Measurements from ENCODE around the gene SFT2D3. TPM values are rescaled to one million over a fixed set of nuclear protein-coding genes. Genes with fewer than 3 reads are reported as not detected.
A peak's percentile ranks its signal among the peaks of the same experiment; 100 is the strongest.

Gene SFT2D3
- total RNA-seq, 1 donor from 2014 or later: 7.4 TPM

GRCh38 chr2:127700527-127701192 is 637 bp upstream of the SFT2D3 start:
- DNase-seq (peak; percentile 93), ATAC-seq (peak; percentile 42 to 78)
- peaks cover 41% of the 10 kb centered on the region for H3K4me1 ChIP-seq
- H3K9me3 ChIP-seq: no peaks in the 10 kb centered on the region
- H3K36me3 ChIP-seq: peaks cover 5% of the 10 kb centered on the region
- H3K4me3 ChIP-seq: peak overlapping the region; percentile 70
- intact Hi-C loops (cut with DNase I): no loop called here
- no peaks in the 10 kb centered on the region for H3K27me3 ChIP-seq (ENCODE audit: low read depth)
- TF ChIP-seq CTCF (IDR thresholded peaks at IDR 0.05): no peak
- peak overlapping the region; percentile 98 for H3K27ac ChIP-seq

GRCh38 chr2:127701651-127702394 is 526 bp downstream of the SFT2D3 start:
- H3K27ac ChIP-seq: peak overlapping the region; percentile 98
- peak overlapping the region; percentile 70 for H3K4me3 ChIP-seq
- peak; percentile 92 for DNase-seq
- peaks cover 17% of the 10 kb centered on the region for H3K36me3 ChIP-seq
- no peaks in the 10 kb centered on the region for H3K9me3 ChIP-seq
- peaks cover 52% of the 10 kb centered on the region for H3K4me1 ChIP-seq
- intact Hi-C loops (cut with DNase I): no loop called here
- ATAC-seq: peak; percentile 72 to 87
- TF ChIP-seq CTCF (IDR thresholded peaks at IDR 0.05): peak; percentile 47
- H3K27me3 ChIP-seq (ENCODE audit: low read depth): no peaks in the 10 kb centered on the region

GRCh38 chr2:127702395-127703009 is 1.2 kb downstream of the SFT2D3 start:
- ATAC-seq (no peak), DNase-seq (no peak)
- TF ChIP-seq CTCF (IDR thresholded peaks at IDR 0.05): no peak
- Histone ChIP-seq H3K4me3 (peak overlapping the region; percentile 70), H3K27me3 (ENCODE audit: low read depth) (no peaks in the 10 kb centered on the region), H3K27ac (peak overlapping the region; percentile 98), H3K4me1 (peaks cover 52% of the 10 kb centered on the region), H3K9me3 (no peaks in the 10 kb centered on the region), H3K36me3 (peaks cover 22% of the 10 kb centered on the region)
- intact Hi-C loops (cut with DNase I): no loop called here

GRCh38 chr2:127703282-127703681 is 2.0 kb downstream of the SFT2D3 start:
- H3K4me1 ChIP-seq: peaks cover 52% of the 10 kb centered on the region
- no peaks in the 10 kb centered on the region for H3K9me3 ChIP-seq
- no peak for DNase-seq
- no peaks in the 10 kb centered on the region for H3K27me3 ChIP-seq (ENCODE audit: low read depth)
- TF ChIP-seq CTCF (IDR thresholded peaks at IDR 0.05): no peak
- intact Hi-C loops (cut with DNase I): no loop called here
- H3K4me3 ChIP-seq: peak overlapping the region; percentile 70
- no peak overlapping the region for H3K27ac ChIP-seq
- H3K36me3 ChIP-seq: peaks cover 30% of the 10 kb centered on the region
- ATAC-seq: no peak

- DNase-seq: no peak
- peak overlapping the region; percentile 48 for H3K27ac ChIP-seq
- ATAC-seq: no peak
- no peak for TF ChIP-seq CTCF (IDR thresholded peaks at IDR 0.05)
- intact Hi-C loops (cut with DNase I): no loop called here
- H3K36me3 ChIP-seq: peaks cover 46% of the 10 kb centered on the region
- H3K4me3 ChIP-seq: no peak overlapping the region
- H3K27me3 ChIP-seq (ENCODE audit: low read depth): no peaks in the 10 kb centered on the region
- H3K9me3 ChIP-seq: no peaks in the 10 kb centered on the region
- H3K4me1 ChIP-seq: peaks cover 52% of the 10 kb centered on the region
These were observed 3.5 kb downstream of the SFT2D3 start for GRCh38 chr2:127704641-127705390.
